ENCODE results near the gene USP5. TPM values are rescaled to one million over a fixed set of nuclear protein-coding genes. Genes with fewer than 3 reads are reported as not detected.

Gene USP5
- total RNA-seq, 2 donors from 2014 or later: 35.3 to 45.1 TPM

DNA sequence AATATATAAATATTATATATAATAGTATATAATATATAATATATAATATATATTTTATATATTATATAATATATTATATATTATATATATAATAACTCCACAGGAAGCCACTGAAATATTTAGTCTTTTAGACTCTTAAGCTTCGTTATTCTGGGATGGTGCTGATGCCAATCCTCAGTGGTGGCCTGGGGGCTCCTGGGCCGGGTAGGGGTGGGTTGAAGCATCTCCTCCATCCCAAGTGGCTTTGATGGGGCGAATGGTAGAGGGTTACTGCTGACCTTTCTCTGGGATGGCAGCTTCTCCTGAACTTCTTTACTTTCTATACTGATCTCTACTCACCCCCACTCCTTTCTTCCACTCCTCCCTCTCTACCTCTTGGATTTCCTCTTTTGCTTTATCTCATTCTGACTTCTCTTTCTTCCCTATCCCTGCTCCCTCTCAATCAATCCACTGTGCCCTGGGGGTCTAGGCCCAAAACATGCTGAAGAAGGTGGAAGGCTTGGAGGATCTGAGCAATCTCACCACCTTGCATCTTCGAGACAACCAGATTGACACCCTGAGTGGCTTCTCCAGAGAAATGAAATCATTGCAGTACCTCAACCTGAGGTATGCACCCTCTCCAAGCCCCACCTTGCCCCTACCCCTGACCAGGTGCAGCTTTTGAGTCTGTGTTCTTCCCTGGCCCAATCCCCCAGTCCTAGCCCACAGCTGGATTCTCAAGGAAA, 57.6 kb downstream of the USP5 start:
- H3K9me3 ChIP-seq: no peaks in the 10 kb centered on the region
- peaks cover 0 to 16% of the 10 kb centered on the region in 2 donors for H3K4me1 ChIP-seq
- TF ChIP-seq, protein P1, sequence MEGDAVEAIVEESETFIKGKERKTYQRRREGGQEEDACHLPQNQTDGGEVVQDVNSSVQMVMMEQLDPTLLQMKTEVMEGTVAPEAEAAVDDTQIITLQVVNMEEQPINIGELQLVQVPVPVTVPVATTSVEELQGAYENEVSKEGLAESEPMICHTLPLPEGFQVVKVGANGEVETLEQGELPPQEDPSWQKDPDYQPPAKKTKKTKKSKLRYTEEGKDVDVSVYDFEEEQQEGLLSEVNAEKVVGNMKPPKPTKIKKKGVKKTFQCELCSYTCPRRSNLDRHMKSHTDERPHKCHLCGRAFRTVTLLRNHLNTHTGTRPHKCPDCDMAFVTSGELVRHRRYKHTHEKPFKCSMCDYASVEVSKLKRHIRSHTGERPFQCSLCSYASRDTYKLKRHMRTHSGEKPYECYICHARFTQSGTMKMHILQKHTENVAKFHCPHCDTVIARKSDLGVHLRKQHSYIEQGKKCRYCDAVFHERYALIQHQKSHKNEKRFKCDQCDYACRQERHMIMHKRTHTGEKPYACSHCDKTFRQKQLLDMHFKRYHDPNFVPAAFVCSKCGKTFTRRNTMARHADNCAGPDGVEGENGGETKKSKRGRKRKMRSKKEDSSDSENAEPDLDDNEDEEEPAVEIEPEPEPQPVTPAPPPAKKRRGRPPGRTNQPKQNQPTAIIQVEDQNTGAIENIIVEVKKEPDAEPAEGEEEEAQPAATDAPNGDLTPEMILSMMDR (IDR thresholded peaks at IDR 0.05): no peak
- no peak overlapping the region for H3K4me3 ChIP-seq
- no peaks in the 10 kb centered on the region for H3K36me3 ChIP-seq
- no peaks in the 10 kb centered on the region for H3K27me3 ChIP-seq
- DNase-seq (ENCODE audit: low spot score): no peak
- no peak overlapping the region for H3K27ac ChIP-seq

DNA sequence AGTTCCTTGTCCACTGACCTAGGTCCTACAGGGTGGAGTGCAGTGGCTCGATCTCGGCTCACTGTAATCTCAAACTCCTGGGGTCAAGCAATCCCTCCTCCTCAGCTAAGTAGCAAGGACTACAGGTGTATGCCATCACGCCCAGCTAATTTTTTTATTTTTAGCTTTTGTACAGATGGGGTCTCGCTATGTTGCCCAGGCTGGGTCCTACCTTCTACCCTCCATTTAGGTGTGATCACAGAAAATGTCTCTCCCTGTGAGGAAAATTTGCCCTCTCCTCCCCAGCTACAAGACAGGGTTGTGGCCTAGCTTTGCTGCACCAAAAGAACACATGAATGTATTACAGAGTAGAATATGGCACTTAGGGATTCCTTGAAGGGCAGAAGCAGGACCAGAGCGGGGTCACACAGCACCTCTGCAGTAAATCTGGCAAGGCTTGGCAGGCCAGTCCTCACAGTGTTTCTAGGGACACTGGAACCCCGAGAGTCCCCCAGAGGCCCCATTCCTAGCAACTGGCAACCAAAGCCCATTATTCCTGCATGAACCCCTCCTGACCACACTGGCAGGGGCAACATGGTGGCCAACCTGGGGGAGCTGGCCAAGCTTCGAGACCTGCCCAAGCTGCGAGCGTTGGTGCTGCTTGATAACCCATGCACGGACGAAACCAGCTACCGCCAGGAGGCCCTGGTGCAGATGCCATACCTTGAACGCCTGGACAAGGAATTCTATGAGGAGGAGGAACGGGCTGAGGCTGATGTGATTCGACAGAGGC, 60.4 kb downstream of the USP5 start:
- Histone ChIP-seq H3K4me3 (no peak overlapping the region), H3K4me1 (peaks cover 0 to 23% of the 10 kb centered on the region in 2 donors), H3K9me3 (no peaks in the 10 kb centered on the region), H3K27ac (no peak overlapping the region), H3K27me3 (no peaks in the 10 kb centered on the region), H3K36me3 (no peaks in the 10 kb centered on the region)
- no peak for DNase-seq (ENCODE audit: low spot score)
- TF ChIP-seq, protein P1 (IDR thresholded peaks at IDR 0.05): no peak

DNA sequence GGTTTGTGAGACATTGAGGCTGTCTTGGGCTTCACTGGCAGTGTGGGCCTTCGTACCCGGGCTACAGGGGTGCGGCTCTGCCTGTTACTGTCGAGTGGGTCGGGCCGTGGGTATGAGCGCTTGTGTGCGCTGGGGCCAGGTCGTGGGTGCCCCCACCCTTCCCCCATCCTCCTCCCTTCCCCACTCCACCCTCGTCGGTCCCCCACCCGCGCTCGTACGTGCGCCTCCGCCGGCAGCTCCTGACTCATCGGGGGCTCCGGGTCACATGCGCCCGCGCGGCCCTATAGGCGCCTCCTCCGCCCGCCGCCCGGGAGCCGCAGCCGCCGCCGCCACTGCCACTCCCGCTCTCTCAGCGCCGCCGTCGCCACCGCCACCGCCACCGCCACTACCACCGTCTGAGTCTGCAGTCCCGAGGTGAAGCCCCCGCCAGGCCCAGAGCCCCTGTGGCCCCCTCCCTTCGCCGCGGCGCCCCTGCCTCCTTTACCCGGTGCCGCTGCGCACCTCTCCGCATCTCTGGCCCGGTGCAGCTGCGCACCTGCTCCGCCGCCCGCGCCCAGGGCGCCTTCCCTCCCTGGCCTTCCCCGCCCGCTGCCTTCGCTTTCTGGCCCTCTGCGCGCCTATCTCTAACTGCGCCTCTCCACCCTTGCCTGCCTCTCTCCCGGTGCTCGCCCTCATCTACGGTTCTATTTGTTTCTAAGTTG, 62.4 kb downstream of the USP5 start, which contains the start of gene ENO2:
ENO2 (plus strand) TSS at position 335 of the 701 bp plus-strand sequence. CDS start 1,253 bp downstream, outside the sequence.
- Histone ChIP-seq H3K4me3 (peak within 1 kb of the TSS; percentile 76 to 81), H3K27ac (peak within 1 kb of the TSS; percentile 73 to 78), H3K4me1 (peaks cover 0 to 23% of the 10 kb centered on the region in 2 donors), H3K9me3 (no peaks in the 10 kb centered on the region), H3K36me3 (peaks cover 4% of the 10 kb centered on the region), H3K27me3 (no peaks in the 10 kb centered on the region)
- DNase-seq (ENCODE audit: low spot score): peak; percentile 84
- TF ChIP-seq, protein P1 (IDR thresholded peaks at IDR 0.05): no peak

DNA sequence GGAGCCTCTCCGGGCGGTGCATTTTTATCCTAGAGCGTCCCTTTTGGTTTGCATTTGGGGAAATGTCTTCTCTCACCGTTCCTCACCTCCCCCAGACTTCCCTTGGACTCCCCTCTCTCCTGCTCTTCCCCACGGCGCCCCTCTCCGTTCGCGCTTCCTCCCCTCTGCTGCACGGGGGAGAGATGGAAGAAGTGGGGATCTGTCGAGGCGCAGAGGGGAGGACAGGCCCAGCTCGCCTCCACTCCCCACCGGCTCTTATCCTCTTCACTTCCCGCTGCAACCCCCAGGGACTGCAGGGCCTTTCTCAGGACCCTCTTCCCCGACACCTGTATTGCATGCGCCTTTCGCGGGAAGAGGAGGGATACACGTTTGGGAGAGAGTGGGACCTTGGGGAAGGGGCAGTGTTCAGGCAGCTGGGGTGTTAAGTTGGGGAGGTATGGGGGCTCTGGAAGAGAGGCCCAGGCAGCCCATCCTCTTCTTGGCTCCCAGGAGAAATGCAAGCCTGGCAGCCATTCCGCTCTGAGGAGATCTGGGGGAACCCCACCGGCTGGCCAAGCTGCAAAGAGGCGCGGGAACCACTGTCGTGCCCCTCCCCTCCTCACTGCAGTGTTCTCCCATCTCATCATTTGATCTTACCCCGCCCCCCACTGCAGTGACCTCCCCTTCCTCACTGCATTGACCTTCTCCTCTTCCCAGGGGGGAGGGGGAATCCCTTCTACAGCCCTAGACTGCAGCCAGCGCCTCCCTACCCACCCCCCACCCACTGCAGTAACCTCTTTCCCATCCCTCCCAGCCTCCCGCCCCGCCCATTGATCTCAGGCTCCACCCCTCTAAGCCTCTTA, 63.2 kb downstream of the USP5 start:
- Histone ChIP-seq H3K27me3 (no peaks in the 10 kb centered on the region), H3K27ac (peak overlapping the region; percentile 73 to 78), H3K4me3 (peak overlapping the region; percentile 76 to 81), H3K4me1 (peaks cover 0 to 23% of the 10 kb centered on the region in 2 donors), H3K9me3 (no peaks in the 10 kb centered on the region), H3K36me3 (peaks cover 4% of the 10 kb centered on the region)
- DNase-seq (ENCODE audit: low spot score): no peak
- TF ChIP-seq, protein P1 (IDR thresholded peaks at IDR 0.05): no peak

DNA sequence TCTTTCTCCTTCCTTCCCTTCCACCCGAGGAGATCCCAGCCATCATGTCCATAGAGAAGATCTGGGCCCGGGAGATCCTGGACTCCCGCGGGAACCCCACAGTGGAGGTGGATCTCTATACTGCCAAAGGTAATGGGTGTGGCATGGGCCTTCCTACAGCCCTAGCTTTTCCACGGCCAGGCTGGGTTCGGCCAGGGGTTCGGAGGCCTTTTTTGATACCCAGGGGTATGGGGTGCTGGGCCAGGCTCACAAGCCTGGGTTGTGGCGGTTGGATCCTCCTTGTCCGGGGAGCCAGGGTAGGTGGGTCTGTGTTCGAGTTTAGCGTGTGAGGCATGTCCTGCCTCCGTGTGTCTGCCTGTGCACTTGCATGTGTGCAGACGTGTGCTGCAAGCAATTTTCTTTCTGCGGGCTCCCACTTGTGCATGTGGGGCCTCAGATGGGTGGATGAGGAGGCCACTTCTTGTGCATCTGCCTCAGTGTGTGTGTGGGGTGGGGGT, 63.9 kb downstream of the USP5 start:
- peaks cover 4% of the 10 kb centered on the region for H3K36me3 ChIP-seq
- DNase-seq (ENCODE audit: low spot score): no peak
- H3K27ac ChIP-seq: no peak overlapping the region
- TF ChIP-seq, protein P1 (IDR thresholded peaks at IDR 0.05): no peak
- no peak overlapping the region for H3K4me3 ChIP-seq
- peaks cover 0 to 23% of the 10 kb centered on the region in 2 donors for H3K4me1 ChIP-seq
- H3K9me3 ChIP-seq: no peaks in the 10 kb centered on the region
- H3K27me3 ChIP-seq: no peaks in the 10 kb centered on the region

Measured in right atrium auricular region (tissue), 2 donors.